HG02885 (cell line): ENCODE results near the gene SMG6.
"Not testable (repeated sequence)": the region's sequence is repeated elsewhere in the genome, so short reads cannot be mapped to it uniquely, and the experiment has no call there.

Source experiments
- ATAC-seq: cut with Tn5 transposase; IDR thresholded peaks from one replicate; pipeline ENCODE4 v1.9.1; 2021; ENCODE audit warnings: mild to moderate bottlenecking; ENCODE audit not compliant: unreplicated experiment, poor library complexity

The SMG6 gene

DNA sequence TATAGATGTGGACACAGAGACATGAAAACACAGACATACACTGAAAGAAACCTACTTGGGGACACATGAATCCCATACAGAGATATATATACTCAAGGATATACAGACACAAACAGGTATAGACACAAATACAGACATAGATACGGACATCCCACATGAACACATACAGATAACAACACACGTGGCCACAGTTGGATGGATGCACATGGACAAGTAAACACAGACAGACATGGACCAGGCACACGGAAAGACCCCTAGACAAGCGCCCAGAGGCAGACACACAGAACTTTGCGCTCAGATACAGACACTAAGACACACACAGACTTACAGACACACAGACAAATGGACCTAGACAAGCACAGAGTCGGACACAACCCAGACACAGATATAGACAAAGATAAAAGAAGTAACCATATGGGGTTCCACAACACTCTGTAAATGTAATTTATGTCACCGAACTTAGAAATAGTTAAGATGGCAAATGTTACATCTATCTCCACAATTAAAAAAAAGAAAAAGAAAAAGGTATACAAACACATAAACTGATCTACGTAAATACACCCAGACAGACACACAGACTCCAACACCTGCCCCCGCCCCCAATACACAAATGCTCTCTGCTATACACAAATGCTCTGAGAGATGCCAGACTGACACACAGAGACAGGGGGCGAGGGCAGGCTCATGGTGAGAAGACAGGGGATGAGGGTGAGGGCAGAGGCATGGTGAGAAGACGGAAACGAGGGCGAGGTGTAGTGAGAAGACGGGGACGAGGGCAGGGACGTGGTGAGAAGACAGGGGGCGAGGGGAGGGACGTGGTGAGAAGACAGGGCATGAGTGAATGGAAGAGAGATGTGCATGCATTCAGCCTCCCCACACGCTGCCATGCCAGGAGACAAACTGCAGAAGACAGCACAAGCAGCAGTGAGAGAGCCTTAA, 118.3 kb downstream of the SMG6 start:
- ATAC-seq: no peak

DNA sequence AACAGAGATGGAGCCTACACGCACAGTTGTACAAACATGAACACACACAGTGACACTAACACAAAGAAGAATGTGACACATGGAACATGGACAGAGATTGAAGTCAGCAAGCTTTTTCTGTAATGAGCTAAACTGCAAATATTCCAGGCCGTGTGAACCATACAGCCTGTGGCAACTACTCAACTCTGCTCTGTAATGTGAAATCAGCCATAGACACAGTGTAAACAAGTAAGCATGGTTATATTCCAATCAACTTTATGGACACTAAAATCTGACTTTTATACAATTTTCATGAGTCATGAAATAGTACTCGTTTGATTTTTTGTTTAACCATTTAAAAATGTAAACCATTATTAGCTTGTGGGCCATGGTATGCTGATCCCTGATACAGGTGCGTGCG, 120.2 kb downstream of the SMG6 start:
- no peak for ATAC-seq

DNA sequence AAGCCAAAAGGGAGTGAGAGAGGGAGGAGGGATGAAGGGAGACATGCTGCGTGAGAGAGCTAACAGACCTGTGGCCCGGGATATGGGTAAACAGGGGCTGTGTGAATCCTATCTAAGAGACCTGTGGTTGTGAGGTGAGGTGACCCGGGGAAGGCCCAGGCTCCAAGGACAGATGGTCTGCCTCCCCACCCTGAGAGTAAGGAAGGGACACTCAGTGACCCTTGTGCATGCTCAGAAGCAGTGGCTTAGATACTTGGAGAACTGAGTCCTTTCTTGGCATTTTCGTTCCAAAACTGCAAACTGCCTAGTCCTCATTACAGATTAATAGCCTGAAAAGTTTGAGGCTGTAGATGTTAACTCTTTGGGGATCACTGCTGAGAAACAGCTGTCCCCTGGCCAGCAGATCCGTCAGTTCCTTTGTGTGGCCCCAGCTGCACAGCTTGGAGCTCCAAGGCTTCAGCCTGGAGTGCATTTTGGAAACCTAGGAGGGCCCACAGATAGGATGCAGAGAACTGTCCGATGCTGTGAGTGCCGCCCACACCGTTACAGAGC, 121.6 kb downstream of the SMG6 start:
- no peak for ATAC-seq

- ATAC-seq: no peak
These were observed 122.2 kb downstream of the SMG6 start for GRCh38 chr17:2181206-2181896.

DNA sequence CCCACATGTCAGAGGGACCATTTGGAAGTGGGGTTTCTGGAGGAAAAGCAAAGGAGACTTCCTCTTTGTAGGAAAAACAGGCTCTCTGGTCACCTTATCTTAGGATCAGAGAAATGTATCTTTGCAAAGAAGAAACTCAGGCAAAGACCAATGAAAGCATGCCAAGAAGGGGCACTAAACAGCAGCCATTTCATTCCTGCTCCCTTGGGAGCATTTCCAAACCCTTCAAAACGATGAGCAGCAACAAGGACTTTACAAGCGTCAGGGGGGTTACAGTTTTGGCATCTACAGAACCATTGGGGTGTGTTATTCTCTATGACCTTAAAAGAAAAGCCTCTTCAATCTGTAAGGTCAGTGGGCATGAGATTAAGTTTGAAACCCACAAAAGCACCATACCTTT, 122.8 kb downstream of the SMG6 start:
- ATAC-seq: no peak

GRCh38 chr17:2179615-2180295, 123.8 kb downstream of the SMG6 start:
- no peak for ATAC-seq

- ATAC-seq: no peak
These were observed 124.6 kb downstream of the SMG6 start for GRCh38 chr17:2178798-2179501.

DNA sequence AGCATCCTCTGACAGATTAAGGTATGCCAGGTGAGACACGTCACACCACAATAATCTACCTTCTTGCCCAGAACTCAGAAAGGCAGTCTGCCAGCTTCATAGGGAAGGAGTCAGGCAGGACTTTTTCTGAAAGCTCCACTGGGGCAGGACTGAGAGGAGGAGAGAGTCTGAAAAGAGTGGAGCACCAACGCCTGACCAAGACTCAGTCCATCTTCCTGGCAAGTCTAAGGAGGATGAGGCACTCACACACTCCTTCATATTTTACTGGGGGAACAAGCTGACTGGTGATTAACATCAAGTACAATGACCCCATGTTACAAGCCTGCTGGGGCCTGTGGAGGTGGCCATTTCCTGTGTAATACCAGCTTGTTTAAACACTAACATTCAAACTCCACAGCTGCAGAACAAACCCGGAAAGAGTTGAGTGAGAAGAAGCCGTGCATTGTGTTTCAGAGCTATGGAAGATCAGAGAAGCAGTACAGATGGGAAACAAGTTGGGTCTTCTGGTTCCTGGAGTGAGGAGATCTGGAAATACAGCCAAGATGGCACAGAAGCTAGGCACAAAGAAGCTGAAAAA, 126.3 kb downstream of the SMG6 start:
- ATAC-seq: no peak

- no peak for ATAC-seq
These were observed 127.0 kb downstream of the SMG6 start for GRCh38 chr17:2176499-2177169.

DNA sequence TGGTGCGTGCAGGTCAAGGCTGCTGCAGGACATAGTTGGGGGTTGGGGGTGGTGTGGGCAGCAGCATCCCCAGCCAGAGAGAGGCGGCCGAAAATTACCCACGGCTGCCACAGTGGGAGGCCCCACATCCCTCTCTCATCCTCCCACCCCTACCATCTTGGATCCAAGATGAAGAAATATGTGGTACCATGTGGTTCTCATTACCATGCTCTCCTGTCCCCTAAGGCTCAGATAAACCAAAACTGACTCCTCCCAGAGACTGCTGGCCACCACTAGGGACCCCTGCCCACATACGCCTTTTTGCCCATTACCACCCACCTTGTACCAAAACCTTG, 128.3 kb downstream of the SMG6 start:
- no peak for ATAC-seq

- no peak for ATAC-seq
These were observed 128.9 kb downstream of the SMG6 start for GRCh38 chr17:2174468-2175293.

DNA sequence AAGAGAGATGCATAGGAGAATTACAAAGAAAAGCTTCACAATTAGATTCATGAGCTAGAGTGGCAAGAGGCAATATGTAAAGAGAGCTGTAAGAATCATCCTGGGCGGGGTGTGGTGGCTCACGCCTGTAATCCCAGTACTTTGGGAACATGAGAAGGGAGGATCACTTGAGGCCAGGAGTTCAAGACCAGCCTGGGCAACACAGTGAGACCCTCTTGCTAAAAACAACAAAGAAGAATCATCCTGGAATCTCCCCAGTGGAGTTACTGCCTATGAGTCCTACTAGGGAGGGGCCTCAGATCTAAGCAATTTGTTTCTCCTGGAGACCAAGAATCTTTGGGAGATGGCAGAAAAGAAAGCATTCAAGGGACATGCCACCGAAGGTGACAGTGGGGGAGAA, 129.6 kb downstream of the SMG6 start:
- no peak for ATAC-seq

DNA sequence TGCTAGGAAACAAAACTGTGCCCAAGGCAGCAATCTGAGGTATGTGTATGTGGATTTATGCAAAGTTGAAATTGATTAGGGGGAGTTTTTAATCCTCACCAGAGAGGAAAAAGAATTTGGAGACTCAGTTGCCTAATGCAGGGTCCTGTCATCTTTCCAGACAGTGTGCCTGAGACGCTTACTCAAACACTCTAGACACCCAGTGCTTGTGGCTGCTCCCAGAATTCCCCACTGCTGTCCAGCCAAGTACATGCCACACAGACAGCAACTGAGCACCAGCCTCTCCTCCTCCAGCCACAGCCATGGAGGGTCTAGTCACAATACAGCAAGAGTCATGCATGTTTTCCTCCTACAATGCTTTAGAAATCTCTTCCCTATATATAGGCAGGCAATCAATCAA, 130.6 kb downstream of the SMG6 start:
- no peak for ATAC-seq

DNA sequence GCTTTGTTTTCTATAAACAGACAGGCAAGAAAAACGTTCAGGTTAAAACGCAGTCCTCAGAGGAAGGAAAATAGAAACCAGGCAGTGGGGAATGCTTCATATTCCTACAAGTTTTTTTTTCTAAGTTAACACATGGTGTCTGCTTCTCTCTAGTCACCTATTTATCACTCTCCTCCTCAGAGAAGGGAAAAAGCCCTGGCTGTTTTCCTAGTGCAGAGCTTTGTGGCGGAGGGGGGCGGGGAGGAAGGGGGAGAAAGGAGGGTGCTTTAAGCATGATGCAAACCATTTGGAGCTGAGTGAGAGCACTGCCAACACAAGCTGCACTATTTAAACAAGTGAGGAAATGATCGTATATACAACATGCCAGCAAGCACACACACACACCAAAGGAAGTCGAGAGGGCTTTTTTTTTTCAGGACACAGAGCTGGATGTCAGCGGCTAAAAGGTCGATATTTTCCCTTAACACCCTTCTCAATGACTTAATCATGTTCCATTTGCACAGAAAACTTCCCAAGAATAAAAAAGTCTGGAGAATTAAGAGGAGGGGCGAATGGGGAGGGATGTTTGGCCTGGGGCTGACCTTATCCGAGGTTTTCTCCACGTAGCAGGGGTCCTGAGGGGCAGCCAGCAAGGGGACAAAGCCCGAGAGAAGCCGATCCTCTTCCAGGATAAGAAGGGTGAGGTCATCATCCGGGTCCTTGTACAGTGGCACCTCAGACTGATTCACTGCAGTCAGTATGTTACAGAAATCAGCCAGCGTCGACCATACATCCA, 131.3 kb downstream of the SMG6 start:
- ATAC-seq: no peak

- no peak for ATAC-seq
These were observed 131.9 kb downstream of the SMG6 start for GRCh38 chr17:2171702-2172076.

GRCh38 chr17:2170023-2170422, 133.6 kb downstream of the SMG6 start:
- no peak for ATAC-seq

DNA sequence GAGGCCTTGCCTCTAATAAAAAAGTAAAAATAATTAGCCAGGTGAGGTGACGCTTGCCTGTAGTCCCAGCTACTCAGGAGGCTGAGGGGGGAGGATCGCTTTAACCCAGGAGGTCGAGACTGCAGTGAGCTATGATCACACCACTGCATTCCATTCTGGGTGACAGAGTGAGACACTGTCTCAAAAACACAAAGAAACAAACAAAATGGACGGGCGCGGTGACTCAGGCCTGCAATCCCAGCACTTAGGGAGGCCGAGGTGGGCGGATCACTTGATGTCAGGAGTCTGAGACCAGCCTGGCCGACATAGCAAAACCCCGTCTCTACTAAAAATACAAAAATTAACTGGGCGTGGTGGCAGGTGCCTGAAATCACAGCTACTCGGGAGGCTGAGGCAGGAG, 137.9 kb downstream of the SMG6 start:
- not testable (repeated sequence) for ATAC-seq

DNA sequence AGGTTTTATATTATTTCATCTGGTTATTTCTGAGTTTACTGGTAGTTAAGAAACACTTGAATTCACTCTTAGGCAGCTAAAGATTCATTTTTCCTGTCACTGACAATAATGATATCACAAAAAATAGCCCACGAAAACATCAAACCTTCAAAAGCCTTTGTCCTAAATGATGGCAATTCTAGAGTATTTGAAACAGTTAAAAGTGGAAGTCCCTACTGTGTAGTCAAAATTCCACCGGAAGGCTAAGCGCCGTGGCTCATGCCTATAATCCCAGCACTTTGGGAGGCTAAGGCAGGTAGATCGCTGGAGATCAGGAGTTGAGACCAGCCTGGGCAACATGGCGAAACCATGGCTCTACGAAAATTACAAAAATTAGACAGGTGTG, 145.2 kb downstream of the SMG6 start:
- ATAC-seq: no peak
